DOHH2 (cell line): ENCODE measurements around the gene PADI1.

ENCODE experiments used
- H3F3A ChIP-seq: fragments of 200-600 bp; sonication (generic), shearing (Covaris generic); 2 replicates; pipeline ENCODE4 v1.6.0; 2016; ENCODE audit warnings: antibody characterized with exemption, mild to moderate bottlenecking; ENCODE audit not compliant: control insufficient read depth, insufficient read depth
- H3K27ac ChIP-seq: fragments of 200-600 bp; sonication (generic); 2 replicates; pipeline ENCODE4 v1.5.1; 2014; ENCODE audit warnings: low read depth, mild to moderate bottlenecking, low read length, moderate library complexity
- H3K27me3 ChIP-seq: fragments of 200-600 bp; sonication (generic); 2 replicates; pipeline ENCODE4 v1.6.1; 2014; ENCODE audit warnings: mild to moderate bottlenecking, low read length, mixed read lengths; ENCODE audit not compliant: control insufficient read depth
- H3K36me3 ChIP-seq: fragments of 200-600 bp; sonication (generic); 2 replicates; pipeline ENCODE4 v1.6.1; 2014; ENCODE audit warnings: mild to moderate bottlenecking, low read length, moderate library complexity, mixed read lengths; ENCODE audit not compliant: control insufficient read depth
- H3K4me1 ChIP-seq: fragments of 200-600 bp; sonication (generic); 2 replicates; pipeline ENCODE4 v1.6.1; 2014; ENCODE audit warnings: mild to moderate bottlenecking, low read length, mixed read lengths; ENCODE audit not compliant: control insufficient read depth
- H3K4me2 ChIP-seq: fragments of 200-600 bp; sonication (generic); 2 replicates; pipeline ENCODE4 v1.6.0; 2014; ENCODE audit warnings: mild to moderate bottlenecking, low read length, moderate library complexity
- H3K4me3 ChIP-seq: fragments of 200-600 bp; sonication (generic); 2 replicates; pipeline ENCODE4 v1.5.1; 2014; ENCODE audit warnings: mild to moderate bottlenecking, low read length, mixed read lengths
- H3K79me2 ChIP-seq: fragments of 200-600 bp; sonication (generic); 2 replicates; pipeline ENCODE4 v1.6.1; 2014; ENCODE audit warnings: mild to moderate bottlenecking, low read length, mixed read lengths; ENCODE audit not compliant: control insufficient read depth
- H3K9me2 ChIP-seq: fragments of 200-600 bp; sonication (generic); replicated peaks from 2 replicates; pipeline ENCODE4 v1.6.1; 2014; ENCODE audit warnings: mild to moderate bottlenecking, low read length, mixed read lengths; ENCODE audit not compliant: control insufficient read depth
- H3K9me3 ChIP-seq: fragments of 200-600 bp; sonication (generic); 2 replicates; pipeline ENCODE4 v1.6.1; 2014; ENCODE audit warnings: antibody characterized with exemption, low read length, mixed read lengths; ENCODE audit not compliant: control insufficient read depth, insufficient read depth
- H4K20me1 ChIP-seq: fragments of 200-600 bp; sonication (generic); 2 replicates; pipeline ENCODE4 v1.6.0; 2014; ENCODE audit warnings: low read depth, mild to moderate bottlenecking, antibody characterized with exemption, low read length, moderate library complexity; ENCODE audit not compliant: control insufficient read depth, insufficient read depth
- EZH2phosphoT487 ChIP-seq: fragments of 200-600 bp; sonication (generic); IDR thresholded peaks from 2 replicates; pipeline ENCODE4 v1.6.1; 2017; ENCODE audit warnings: borderline replicate concordance, mild to moderate bottlenecking, antibody characterized with exemption, low read length, moderate library complexity, mixed read lengths
- TF ChIP-seq, protein P1 (sequence below): fragments of 200-600 bp; sonication (generic); IDR thresholded peaks from one replicate; pipeline ENCODE4 v1.5.1; 2014; ENCODE audit warnings: antibody characterized with exemption, mild to moderate bottlenecking, low read depth, low read length; ENCODE audit not compliant: poor library complexity, severe bottlenecking

The PADI1 gene

GRCh38 chr1:17188889-17189631, 15.9 kb upstream of the PADI1 start:
- Histone ChIP-seq H3F3A (no peaks in the 10 kb centered on the region), H3K4me2 (no peak overlapping the region), H3K27ac (no peak overlapping the region), H3K4me3 (no peak overlapping the region), H3K27me3 (no peaks in the 10 kb centered on the region), H3K9me2 (no peaks in the 10 kb centered on the region), H4K20me1 (no peaks in the 10 kb centered on the region), H3K4me1 (peaks cover 13% of the 10 kb centered on the region), H3K36me3 (no peaks in the 10 kb centered on the region), H3K9me3 (peaks cover 5% of the 10 kb centered on the region; the same call in 1 of the 2 replicates), H3K79me2 (no peaks in the 10 kb centered on the region)
- TF ChIP-seq EZH2phosphoT487, result no peak
- TF ChIP-seq, protein P1, sequence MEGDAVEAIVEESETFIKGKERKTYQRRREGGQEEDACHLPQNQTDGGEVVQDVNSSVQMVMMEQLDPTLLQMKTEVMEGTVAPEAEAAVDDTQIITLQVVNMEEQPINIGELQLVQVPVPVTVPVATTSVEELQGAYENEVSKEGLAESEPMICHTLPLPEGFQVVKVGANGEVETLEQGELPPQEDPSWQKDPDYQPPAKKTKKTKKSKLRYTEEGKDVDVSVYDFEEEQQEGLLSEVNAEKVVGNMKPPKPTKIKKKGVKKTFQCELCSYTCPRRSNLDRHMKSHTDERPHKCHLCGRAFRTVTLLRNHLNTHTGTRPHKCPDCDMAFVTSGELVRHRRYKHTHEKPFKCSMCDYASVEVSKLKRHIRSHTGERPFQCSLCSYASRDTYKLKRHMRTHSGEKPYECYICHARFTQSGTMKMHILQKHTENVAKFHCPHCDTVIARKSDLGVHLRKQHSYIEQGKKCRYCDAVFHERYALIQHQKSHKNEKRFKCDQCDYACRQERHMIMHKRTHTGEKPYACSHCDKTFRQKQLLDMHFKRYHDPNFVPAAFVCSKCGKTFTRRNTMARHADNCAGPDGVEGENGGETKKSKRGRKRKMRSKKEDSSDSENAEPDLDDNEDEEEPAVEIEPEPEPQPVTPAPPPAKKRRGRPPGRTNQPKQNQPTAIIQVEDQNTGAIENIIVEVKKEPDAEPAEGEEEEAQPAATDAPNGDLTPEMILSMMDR, result no peak

- peaks cover 5% of the 10 kb centered on the region; the same call in 1 of the 2 replicates for H3K9me3 ChIP-seq
- no peaks in the 10 kb centered on the region for H3K27me3 ChIP-seq
- no peaks in the 10 kb centered on the region for H3K9me2 ChIP-seq
- H3K4me3 ChIP-seq, result no peak overlapping the region
- H4K20me1 ChIP-seq, result no peaks in the 10 kb centered on the region
- TF ChIP-seq, protein P1, result no peak
- TF ChIP-seq EZH2phosphoT487, result no peak
- no peak overlapping the region for H3K27ac ChIP-seq
- H3F3A ChIP-seq, result no peaks in the 10 kb centered on the region
- H3K4me2 ChIP-seq, result no peak overlapping the region
- H3K4me1 ChIP-seq, result peaks cover 13% of the 10 kb centered on the region
- no peaks in the 10 kb centered on the region for H3K36me3 ChIP-seq
- H3K79me2 ChIP-seq, result no peaks in the 10 kb centered on the region
These were observed 15.3 kb upstream of the PADI1 start for GRCh38 chr1:17189632-17189990.

DNA sequence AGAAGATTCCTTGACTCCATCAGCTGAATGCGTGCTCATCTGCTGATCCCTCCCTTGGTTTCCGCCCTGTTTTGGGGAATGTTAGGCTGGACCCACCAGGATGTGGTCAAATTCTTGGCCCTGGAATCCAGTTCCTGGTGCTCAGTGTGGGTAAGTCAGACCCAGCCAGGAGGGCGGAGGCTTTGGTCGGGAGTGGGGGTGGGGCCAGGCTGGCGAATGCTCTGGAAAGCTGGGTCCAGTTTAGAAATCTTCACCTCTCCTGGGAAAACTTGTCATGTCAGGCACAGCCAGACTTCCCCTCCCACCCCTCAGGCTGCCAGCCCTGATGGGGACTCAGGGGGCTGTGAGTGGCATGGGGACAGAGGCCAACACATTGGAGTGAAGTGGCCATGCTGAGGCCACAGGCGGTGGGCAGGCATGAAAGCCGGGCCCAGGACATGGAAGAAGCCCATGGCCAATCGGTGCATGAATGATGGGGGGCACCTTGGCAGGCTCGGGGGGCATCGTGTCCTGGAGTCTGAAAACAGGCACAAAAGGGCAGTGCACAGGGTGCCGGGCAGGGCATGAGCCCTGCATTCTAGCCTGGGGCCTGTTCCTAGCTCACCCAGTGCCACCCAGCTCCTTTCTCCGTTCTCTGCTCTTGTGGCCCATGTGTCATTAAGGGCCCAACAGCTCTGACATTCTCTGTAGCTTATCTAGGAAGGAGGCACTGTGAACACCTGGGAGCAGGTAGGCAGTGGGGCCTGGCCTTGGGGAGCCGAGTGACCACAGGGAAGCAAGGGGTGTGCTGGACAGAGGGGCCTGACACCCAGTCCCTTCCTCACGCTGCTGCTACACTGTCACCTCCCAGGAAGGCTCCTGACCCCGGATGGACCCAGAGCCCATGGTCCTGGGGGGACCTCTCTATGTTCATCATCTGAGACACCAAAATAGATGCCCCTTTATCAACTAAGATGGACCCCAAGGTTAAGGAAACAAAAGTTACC, 14.6 kb upstream of the PADI1 start:
- TF ChIP-seq, protein P1, result no peak
- no peak for TF ChIP-seq EZH2phosphoT487
- Histone ChIP-seq H4K20me1 (no peaks in the 10 kb centered on the region), H3K9me2 (no peaks in the 10 kb centered on the region), H3K27me3 (no peaks in the 10 kb centered on the region), H3K4me2 (no peak overlapping the region), H3F3A (no peaks in the 10 kb centered on the region), H3K36me3 (no peaks in the 10 kb centered on the region), H3K9me3 (peaks cover 5% of the 10 kb centered on the region; the same call in 1 of the 2 replicates), H3K27ac (no peak overlapping the region), H3K4me1 (peaks cover 13% of the 10 kb centered on the region), H3K79me2 (no peaks in the 10 kb centered on the region), H3K4me3 (no peak overlapping the region)
